Measurements from ENCODE around the gene HIVEP2.
"Not testable (repeated sequence)": the region's sequence is repeated elsewhere in the genome, so short reads cannot be mapped to it uniquely, and the experiment has no call there.

Gene HIVEP2

DNA sequence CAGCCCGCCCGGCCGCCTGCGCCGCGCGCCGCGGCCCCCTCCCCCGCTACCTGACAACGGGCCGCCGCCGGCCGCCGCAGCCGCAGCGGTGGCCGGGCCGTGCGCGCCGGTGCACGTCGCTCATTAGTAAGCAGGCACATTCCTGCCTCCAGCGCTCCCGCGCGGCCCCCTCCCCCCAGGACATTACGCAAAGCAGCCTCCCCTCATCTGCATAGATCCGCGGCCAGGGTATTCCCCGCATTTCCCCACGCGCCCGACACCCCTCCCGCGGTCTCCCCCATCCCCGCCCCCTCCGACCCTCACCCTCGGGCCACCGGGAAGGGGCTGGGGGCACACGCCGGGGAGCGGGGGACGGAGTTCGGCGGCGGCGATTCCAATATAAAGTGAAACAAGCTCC, at the start of gene HIVEP2:
Gene HIVEP2 (minus strand): TSS at position 128 of the 397 bp plus-strand sequence. CDS start 170,438 bp downstream, outside the sequence.
- peak; percentile 47 to 48 for ATAC-seq

DNA sequence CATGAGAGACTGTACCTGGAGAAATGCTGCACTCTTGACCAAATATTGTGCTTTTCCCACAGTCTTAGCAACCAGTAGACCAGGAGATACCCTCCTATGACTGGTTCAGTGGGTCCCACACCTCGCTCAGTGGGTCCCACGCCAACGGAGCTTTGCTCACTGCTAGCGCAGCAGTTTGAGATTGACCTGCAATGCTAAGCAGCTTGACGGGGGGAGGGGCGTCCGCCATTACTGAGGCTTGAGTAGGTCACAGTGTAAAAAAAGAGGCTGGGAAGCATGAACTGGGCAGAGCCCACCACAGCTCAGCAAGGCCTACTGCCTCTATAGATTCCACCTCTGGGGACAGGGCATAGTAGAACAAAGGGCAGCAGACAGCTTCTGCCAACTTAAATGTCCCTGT, 49.0 kb upstream of the HIVEP2 start:
- no peak for ATAC-seq

DNA sequence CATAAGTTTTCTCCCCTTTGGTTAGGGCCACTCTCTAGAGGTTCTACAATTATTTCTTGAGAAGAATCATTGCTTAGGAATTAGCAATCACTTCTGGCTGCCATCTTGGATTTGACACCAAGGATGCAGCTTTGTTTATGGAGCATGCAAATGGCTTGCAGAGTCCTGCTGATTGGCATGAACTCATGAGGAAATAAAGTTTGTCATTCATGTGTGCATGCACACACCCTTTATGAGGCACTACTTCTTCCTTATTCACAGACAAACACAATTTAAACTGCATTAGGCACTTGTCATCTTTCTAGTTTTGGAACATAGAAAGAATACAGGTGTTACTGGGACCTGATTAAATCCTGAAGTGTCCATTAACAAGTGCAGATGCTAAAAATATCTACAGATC, 42.5 kb upstream of the HIVEP2 start:
- ATAC-seq: no peak

DNA sequence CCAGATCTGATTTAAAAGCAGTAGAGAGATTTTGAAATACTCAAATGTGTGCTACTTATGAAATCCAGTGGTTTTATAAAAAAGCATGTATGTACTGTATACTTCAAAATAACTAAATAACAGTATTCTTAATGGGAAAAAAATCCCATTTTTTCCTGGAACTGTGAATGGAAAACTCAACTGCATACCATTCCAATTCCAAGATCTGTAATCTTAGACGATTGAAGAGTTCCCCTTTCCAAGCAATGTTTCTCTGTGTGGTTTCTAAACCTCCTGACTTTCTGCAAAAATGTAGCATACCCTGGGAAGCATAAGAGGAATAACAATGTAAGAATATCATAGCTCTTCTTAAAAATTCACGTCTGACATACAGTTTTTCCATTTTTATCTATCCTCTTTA, 40.3 kb upstream of the HIVEP2 start:
- no peak for ATAC-seq

DNA sequence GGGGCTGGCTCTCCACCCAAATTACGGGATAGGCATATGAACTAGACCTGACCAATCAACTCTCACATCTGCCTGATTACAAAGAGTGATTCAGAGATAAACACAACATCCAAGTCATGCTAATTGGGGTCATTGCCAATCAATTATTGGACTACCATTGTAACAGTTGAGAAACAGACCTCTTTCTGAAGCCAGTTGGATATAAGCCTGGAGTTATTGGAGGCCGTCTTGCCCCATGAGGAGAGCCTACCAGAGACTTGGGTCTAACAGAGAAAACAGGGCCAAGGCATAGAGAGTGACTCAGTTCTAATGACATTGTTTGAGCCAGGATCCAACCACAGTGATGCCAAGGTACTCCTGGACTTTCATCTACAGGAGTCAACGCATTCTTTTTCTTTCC, 39.4 kb upstream of the HIVEP2 start:
- no peak for ATAC-seq

DNA sequence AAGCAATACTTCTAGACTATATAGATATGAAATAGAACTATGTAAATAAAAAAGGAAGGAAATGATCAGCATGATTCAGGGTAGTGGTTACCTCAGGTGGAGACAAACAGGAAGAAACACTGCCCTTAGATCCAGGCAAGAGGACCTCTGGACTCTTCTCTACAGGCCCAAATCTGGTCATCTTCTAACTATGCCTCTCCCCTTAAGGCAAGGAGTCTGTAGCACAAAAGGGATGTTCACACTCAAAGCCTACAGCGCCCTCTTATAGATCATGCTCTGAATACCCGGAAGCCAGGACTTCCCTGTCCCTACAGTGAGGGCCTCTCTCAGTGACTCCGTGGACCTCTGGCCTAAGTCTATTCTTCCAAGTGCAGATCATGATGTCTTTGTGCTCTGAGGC, 30.4 kb upstream of the HIVEP2 start:
- ATAC-seq: no peak

DNA sequence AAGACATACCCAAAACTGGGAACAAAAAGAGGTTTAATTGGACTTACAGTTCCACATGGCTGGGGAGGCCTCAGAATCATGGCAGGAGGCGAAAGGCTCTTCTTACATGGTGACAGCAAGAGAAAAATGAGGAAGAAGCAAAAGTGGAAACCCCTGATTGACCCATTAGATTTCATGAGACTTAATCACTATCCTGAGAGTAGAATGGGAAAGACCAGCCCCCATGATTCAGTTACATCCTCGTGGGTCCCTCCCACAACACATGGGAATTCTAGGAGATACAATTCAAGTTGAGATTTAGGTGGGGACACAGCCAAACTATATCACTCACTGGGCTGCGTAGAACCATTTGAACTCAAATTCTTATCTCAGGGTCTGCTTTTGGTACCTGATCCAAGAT, 26.0 kb upstream of the HIVEP2 start:
- ATAC-seq: not testable (repeated sequence)

DNA sequence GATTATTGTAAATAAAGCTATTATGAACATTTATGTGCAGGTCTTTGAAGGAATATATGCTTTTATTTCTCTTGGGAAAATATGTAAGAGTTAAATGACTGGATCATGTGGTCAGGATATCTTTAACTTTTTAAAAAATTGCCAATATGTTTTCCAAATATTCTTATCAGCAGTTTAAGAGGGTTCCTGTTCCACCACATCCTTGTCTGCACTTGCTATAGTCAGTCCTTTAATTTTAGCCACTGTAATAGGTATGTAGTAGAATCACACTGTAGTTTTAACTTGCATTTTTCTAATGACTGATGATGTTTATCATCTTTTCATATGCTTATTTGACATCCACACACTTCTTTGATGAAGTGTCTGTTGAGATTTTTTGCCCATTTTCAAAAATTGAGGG, 23.6 kb upstream of the HIVEP2 start:
- ATAC-seq: no peak

- peak; percentile 36 to 44 for ATAC-seq
Measured at GRCh38 chr6:142966294-142966693, 21.3 kb upstream of the HIVEP2 start.

GRCh38 chr6:142965164-142965563, 20.2 kb upstream of the HIVEP2 start:
- ATAC-seq: no peak

- ATAC-seq: no peak
Measured at GRCh38 chr6:142960098-142960497, 15.1 kb upstream of the HIVEP2 start.

- no peak for ATAC-seq
Measured at GRCh38 chr6:142958343-142958742, 13.4 kb upstream of the HIVEP2 start.

DNA sequence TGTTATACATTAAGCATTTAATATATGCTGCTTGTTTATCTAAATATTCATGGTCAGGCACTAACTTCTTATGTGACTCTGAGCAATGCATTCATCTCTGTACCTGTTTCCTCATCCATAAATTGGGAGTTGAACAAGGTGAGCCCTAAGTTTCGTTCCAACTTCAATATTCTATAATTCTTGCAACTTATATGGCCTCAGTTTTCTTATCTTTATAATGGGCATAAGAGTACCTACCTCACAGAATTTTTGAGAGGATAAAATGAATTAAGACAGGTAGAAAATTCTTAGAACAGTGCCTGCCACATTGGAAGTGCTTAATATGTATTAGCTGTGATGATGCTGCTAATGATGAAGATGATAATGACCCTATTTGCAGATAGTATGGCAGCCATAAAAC, 11.8 kb upstream of the HIVEP2 start:
- no peak for ATAC-seq

DNA sequence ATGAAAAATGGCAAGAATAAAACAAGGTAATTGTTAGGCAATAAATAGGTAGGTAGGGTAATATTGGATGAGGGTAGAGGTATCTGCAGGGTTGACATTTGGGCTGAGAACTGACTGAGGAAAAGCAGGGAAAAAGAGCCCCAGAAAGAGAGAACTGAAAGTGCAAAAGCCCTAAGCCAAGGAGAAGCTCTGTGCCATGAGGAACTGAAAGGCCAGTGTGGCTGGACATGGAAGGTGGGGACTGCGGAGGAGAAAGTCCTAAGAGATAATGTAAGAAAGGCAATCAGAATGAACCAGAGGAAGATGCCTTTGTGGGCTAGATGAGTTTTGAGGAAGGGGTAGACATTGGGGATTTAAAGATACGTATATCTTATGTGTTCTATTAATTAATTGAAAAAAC, 9.9 kb upstream of the HIVEP2 start:
- ATAC-seq: no peak

- ATAC-seq: peak; percentile 34 to 67
Measured at GRCh38 chr6:142953373-142954273, 8.6 kb upstream of the HIVEP2 start.

- no peak for ATAC-seq
Measured at GRCh38 chr6:142952614-142953013, 7.6 kb upstream of the HIVEP2 start.

DNA sequence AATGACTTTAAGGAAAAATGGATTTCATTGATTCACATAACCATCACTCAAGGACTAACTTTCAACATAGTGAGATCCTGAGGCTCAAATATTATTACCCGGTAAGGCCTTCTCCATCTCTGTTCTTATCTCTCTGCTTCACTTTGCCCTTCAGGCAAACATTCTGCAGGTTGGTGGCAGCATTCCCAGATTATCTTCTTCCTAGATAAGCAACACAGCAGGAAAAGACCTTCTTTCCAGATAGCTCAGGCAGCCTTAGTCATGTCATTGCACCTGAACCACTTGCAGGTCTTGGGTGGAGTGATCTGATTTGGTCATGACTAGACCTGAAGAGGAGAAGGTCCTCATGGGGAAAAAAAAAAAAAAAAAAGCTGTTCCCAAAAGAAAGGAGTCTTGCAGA, 5.3 kb upstream of the HIVEP2 start:
- ATAC-seq: no peak

- no peak for ATAC-seq
Measured at GRCh38 chr6:142947714-142948480, 2.9 kb upstream of the HIVEP2 start.

DNA sequence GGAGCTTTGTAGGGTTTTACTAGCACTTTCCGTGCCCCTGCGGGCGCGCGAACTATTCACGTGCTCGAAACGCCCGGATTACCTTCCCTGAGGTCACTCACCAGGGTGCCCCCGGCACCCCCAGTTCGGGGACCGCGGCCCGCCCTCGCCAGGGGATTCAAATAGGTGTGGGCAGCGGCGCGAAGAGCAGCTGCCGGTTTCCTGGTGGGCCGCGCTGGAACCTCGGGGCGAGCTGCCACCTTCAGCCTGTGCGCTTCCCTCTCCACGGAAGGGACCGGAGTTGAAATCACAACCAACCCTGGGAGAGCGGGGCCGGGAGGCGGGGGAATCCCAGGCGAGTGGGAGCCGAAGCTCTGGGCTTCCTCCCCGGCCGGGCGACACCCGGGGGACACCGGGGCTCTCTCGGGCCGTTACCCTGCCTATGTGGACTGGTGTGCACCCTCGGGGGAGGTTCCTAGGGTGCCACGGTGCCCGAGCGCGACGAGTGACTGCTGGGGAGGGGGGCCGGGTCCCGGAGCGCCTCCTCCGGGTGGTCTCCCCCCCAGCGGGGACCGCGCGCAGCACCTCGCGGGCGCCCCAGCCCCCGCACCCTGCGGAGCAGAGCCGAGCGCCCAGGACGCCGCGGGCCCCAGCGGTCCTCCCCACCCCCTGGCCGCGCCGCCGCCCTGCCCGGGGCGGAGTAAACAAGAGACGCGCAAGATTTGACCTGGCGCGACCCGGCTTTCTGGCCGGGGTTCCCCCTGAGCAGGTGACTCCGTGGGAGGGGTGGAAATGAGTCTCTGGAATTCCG, 2.1 kb upstream of the HIVEP2 start:
- ATAC-seq: peak; percentile 20 to 31

DNA sequence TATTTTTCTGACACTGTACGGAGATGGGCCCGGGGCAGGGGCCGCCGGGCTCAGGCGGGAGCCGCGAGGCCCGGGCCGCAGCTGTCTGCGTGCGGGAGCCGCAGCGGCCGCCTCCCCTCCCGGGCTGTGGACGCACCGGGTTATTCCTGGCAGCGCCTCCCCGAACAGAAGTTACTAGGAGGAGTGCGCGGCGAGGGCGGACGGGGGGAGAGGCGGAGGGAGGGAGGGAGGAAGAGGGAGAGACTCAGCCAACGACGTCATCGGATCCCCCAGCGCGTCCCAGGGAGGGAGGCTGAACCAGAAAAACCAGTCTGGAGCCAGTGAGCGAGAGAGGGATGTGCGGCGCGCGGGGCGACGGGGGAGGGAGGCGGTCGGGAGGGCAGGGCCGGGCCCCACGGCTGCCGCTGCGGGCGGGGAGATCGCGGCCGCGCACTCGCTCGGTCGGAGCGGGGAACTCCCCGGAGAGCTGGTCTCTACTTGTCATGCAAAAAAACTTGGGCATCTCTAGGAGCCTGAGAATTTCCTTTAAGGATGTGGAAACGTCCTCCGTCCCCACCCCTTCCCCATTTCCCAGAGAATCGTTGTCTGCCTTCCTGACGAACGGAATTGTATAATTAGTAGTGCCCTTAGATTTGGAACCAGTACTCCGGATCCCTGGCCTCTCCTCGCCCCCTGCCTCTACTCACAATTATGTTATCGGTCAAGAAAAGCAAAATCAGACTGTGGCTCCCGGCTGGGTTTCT, 1.4 kb upstream of the HIVEP2 start:
- peak; percentile 31 to 32 for ATAC-seq

- peak; percentile 4 for ATAC-seq
Measured at GRCh38 chr6:142945446-142946180, 637 bp upstream of the HIVEP2 start.

All from activated CD4-positive, CD25-positive, alpha-beta regulatory T cell treated with anti-CD3 and anti-CD28 coated beads, Interleukin-2, amount 50 U/mL, for 24 hours (primary cell).